HG02870 (cell line): Measurements from ENCODE around the gene TMEM131L.
"Not testable (repeated sequence)": the region's sequence is repeated elsewhere in the genome, so short reads cannot be mapped to it uniquely, and the experiment has no call there.

ENCODE experiments used
- ATAC-seq: cut with Tn5 transposase; IDR thresholded peaks from one replicate; pipeline ENCODE4 v1.9.1; 2021; ENCODE audit warnings: mild to moderate bottlenecking, moderate library complexity; ENCODE audit not compliant: unreplicated experiment

Gene TMEM131L

DNA sequence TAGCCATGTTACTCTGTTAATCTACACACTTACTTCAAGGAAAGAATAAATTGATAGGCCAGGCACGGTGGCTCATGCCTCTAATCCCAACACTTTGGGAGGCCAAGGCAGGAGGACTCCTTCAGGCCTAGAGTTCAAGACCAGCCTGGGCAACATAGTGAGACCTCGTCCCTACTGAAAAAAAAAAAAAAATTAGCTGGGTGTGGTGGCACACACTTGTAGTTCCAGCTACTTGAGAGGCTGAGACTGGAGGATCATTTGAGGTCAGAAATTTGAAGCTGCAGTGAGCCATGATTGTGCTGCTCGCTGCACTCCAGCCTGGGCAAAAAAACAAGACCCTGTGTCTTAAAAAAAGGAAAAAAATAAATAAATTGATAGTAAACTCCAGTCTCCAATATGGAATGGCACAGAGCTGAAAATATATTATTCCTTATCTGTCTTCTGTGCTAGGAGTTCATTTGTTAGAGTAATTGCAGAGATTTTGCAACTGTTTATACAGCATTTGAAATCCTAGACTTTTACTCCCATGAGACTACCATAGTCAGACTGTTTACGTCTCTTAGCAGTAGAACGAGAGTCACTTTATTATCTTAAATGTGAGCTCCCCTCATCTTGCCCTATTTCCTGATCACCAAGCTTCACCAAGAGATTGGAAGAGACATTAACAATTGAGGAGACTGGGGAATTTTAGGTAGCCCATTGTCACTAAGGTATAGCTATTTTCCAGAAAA lies 18.8 kb upstream of the TMEM131L start:
- no peak for ATAC-seq

DNA sequence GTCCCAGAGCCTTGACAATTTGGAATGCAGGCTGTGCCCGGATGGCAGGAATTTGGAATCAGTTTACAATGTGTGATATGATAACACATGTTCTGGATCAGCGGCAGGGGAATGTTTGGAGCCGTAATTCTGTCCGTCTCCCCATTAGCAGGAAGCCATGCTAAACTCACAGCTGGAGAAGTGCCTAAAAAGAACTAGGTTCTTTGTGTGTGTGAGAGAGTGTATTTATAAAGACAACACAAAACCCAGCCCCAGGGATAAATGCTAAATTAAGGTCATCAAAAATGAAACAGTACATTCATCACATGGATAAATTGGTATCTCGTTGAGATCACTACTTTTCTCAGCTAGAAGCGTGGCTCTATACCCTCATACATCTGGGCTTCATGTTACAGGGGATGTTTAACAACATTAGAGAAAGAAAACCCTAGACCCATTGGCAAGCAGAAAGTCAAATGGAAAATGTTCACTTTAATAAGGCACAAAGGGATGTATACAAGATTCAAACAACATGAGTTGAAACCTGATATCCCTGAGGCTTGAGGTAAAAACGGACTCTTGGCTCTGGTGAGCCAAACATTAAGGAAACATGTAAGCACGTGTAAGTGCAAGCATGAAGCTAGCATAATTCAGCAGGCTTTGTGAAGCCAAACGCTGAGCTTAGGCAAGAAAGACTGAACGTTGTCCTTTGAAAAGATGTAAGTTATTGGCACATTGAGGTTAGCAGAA lies 18.0 kb upstream of the TMEM131L start:
- no peak for ATAC-seq

- no peak for ATAC-seq
These were observed 16.8 kb upstream of the TMEM131L start for GRCh38 chr4:153449338-153449737.

DNA sequence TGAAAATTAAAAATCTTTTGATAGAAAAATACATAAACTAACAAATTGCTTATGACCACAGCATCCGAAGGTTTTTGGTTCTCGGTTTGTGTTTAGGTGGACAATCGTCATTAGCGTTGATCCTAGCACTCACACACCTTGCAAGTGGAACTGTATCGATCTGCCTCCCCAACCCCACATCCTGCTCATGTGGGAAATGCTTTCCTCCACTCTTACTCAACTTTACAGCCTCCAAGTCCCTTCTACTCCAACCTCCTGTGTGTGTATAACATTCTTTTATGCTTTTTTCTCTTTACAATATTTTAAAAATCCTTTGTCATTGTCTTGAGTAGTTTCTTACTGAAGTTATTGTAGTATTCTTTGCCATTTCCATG lies 15.6 kb upstream of the TMEM131L start:
- no peak for ATAC-seq

- not testable (repeated sequence) for ATAC-seq
These were observed 15.0 kb upstream of the TMEM131L start for GRCh38 chr4:153451145-153451544.

- no peak for ATAC-seq
These were observed 14.1 kb upstream of the TMEM131L start for GRCh38 chr4:153451911-153452657.

DNA sequence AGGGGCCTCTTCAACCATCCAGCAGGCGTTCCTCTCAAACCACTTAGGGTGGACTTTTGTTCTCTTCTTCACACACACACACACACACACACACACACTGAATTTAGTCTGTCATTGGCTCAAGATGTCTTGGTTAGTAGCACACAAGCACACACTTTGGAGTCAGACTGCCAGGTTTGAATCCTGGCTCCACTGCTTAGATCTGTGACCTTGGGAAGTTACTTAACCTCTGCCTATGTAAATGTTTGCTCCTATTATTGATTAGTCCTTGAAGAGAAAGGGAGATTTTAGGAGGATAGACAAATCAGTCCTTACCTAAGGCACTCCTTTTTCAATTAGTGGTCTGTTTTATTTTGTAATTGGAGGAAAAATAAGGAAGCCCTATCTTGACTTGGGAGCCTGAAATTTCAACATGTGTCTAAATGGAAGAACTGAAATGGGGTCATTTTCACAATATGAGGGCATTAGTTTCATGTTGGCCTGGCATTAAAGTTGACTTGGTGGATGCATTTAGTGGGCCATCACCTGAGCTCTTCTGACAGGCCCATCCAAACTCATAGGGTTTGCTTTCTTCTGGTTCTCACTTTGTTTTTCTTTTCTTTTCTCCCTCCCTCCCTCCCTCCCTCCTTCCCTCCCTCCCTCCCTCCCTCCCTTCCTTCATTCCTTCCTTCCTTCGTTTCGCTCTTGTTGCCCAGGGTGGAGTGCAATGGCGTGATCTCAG lies 13.3 kb upstream of the TMEM131L start:
- no peak for ATAC-seq

DNA sequence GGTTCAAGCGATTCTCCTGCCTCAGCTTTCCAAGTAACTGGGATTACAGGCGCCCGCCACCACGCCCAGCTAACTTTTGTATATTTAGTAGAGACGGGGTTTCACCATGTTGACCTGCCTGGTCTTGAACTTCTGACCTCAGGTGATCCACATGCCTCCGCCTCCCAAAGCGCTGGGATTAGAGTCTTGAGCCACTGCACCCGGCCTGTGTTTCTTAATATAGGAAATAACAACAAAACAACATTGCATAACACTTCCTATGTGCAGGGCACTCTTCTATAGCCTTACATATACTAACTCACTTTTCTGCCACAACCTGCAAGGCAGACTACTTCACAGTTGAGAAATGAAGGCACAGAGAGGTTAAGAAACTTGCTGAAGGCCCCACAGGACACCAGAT lies 12.8 kb upstream of the TMEM131L start:
- no peak for ATAC-seq

DNA sequence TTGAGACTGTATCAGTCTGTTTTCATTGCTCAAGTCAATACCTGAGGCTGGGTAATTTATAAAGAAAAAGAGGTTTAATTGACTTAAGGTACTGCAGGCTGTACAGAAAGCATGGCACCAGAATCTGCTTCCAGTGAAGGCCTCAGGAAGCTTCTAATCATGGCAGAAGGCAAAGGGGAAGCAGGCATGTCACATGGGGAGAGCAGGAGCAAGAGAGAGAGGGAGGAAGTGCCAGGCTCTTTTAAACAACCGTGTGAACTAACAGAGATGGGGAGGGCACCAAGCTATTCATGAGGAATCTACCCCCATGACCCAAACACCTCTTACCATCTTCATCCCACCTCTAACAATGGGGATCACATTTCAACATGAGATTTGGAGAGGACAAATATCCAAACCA lies 7.2 kb upstream of the TMEM131L start:
- no peak for ATAC-seq

- ATAC-seq: not testable (repeated sequence)
These were observed 4.6 kb upstream of the TMEM131L start for GRCh38 chr4:153461549-153461948.

GRCh38 chr4:153464068-153464467 lies 2.1 kb upstream of the TMEM131L start:
- no peak for ATAC-seq

- no peak for ATAC-seq
These were observed 1.0 kb upstream of the TMEM131L start for GRCh38 chr4:153465140-153465539.

DNA sequence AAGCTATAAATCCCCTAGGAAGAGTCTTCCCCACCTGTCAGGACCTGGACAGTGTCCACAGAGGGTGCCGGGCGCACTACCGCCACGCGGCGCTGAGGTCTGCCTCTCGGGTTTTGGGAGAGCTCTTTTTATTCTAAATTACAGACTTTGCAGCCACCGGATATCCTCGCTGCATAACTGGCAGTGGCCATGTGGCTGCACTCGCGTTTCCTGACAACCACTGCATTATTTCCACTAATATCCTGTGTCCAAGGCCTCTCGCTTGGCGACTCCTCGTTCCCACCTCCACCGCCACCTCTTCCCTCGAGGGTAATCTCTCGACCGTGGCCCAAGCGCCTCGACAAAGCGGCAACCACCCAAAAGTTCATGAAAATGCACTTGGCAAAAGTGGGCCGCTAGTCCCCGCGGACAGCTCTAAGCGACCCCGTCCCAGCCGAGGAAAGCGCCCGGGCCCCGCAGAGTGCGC lies 512 bp upstream of the TMEM131L start:
- ATAC-seq: no peak

- peak; percentile 62 for ATAC-seq
These were observed 1.1 kb downstream of the TMEM131L start for GRCh38 chr4:153466949-153467896.

- no peak for ATAC-seq
These were observed 1.7 kb downstream of the TMEM131L start for GRCh38 chr4:153467897-153468262.

GRCh38 chr4:153468587-153468986 lies 2.4 kb downstream of the TMEM131L start:
- ATAC-seq: no peak

GRCh38 chr4:153469031-153469430 lies 2.9 kb downstream of the TMEM131L start:
- ATAC-seq: no peak

DNA sequence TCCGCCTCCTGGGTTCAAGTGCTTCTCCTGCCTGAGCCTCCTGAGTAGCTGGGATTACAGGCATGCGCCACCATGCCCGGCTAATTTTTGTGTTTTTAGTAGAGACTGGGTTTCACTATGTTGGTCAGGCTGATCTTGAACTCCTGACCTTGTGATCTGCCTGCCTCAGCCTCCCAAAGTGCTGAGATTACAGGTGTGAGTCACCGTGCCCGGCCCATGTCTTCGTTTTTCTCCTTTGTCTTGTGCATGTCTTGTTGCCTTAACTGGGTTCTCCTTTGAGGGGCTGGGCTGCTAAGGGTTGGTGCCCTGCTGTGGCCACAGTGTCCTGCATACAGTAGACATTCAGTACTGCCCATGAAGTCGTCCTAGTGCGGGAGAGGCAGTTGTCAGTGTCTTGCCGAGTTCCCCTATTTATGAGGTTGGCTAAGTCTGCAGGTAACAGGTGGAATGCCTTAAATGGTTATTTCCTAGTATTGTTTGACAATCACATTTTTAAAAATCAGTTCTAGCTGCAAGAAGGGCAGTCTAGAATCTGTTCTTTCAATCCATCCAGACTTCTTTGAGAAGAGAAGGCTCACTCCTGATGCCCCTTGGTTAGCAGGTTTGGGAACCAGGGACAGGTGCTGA lies 5.0 kb downstream of the TMEM131L start:
- ATAC-seq: not testable (repeated sequence)

GRCh38 chr4:153471698-153472093 lies 5.5 kb downstream of the TMEM131L start:
- peak; percentile 18 for ATAC-seq
